Measurements from ENCODE around the gene TLE5. TPM values are rescaled to one million over a fixed set of nuclear protein-coding genes. Genes with fewer than 3 reads are reported as not detected.
A peak's percentile ranks its signal among the peaks of the same experiment; 100 is the strongest.

Gene TLE5
- total RNA-seq, 3 donors from 2014 or later = 329 to 407 (median 397) TPM

- H3K36me3 ChIP-seq = no peaks in the 10 kb centered on the region
- H3K27me3 ChIP-seq = no peaks in the 10 kb centered on the region
- H3K4me1 ChIP-seq = peaks cover 0 to 6% of the 10 kb centered on the region in 2 donors
- TF ChIP-seq CTCF (IDR thresholded peaks at IDR 0.05) = no peak
- TF ChIP-seq POLR2A (IDR thresholded peaks at IDR 0.05) = no peak
- TF ChIP-seq POLR2AphosphoS5 (IDR thresholded peaks at IDR 0.05) = no peak
- intact Hi-C loops (cut with DNase I; ENCODE audit: low total_unique reads) = no loop called here
- DNase-seq (ENCODE audit: low spot score in 2 of 2) = no peak
- H3K27ac ChIP-seq = no peak overlapping the region
- no peaks in the 10 kb centered on the region for H3K9me3 ChIP-seq
- no peak overlapping the region for H3K4me3 ChIP-seq
Observed at GRCh38 chr19:3024870-3025548, 37.3 kb downstream of the TLE5 start.

GRCh38 chr19:3024509-3024869, 37.8 kb downstream of the TLE5 start:
- Histone ChIP-seq H3K36me3 (no peaks in the 10 kb centered on the region), H3K4me1 (peaks cover 0 to 6% of the 10 kb centered on the region in 2 donors), H3K27ac (no peak overlapping the region), H3K9me3 (no peaks in the 10 kb centered on the region), H3K4me3 (no peak overlapping the region), H3K27me3 (no peaks in the 10 kb centered on the region)
- intact Hi-C loops (cut with DNase I; ENCODE audit: low total_unique reads) = no loop called here
- TF ChIP-seq POLR2AphosphoS5 (IDR thresholded peaks at IDR 0.05) (no peak), CTCF (IDR thresholded peaks at IDR 0.05) (no peak), POLR2A (IDR thresholded peaks at IDR 0.05) (no peak)
- DNase-seq (ENCODE audit: low spot score in 2 of 2) = no peak

DNA sequence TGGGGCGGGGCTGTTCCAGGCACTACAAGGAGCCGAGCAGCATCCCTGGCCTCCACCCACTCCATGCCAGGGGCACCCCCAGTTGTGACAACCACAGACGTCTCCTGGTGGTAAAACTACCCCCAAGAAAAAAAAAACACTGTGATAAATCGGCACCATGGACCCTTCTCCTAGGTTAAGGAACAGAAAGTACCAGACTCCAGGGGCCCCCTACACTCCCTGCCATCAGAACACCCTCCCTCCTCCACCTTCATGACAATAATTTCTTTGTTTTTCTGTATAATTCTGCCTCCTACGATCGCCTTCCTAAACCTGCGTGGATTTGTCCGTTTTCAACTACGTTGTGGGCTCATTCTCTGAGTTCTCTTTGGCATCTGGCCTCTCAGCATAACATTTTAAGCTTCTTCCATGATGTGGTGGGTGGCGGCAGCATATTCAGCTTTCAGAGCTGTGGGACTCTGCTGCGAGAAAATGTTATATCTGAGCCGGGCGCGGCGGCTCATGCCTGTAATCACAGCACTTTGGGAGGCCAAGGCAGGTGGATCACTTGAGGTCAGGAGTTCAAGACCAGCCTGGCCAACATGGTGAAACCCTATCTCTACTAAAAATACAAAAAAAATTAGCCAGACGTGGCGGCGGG, 41.9 kb downstream of the TLE5 start:
- Histone ChIP-seq H3K27me3 (no peaks in the 10 kb centered on the region), H3K27ac (peak overlapping the region in 1 of 2 donors; percentile 26)

DNA sequence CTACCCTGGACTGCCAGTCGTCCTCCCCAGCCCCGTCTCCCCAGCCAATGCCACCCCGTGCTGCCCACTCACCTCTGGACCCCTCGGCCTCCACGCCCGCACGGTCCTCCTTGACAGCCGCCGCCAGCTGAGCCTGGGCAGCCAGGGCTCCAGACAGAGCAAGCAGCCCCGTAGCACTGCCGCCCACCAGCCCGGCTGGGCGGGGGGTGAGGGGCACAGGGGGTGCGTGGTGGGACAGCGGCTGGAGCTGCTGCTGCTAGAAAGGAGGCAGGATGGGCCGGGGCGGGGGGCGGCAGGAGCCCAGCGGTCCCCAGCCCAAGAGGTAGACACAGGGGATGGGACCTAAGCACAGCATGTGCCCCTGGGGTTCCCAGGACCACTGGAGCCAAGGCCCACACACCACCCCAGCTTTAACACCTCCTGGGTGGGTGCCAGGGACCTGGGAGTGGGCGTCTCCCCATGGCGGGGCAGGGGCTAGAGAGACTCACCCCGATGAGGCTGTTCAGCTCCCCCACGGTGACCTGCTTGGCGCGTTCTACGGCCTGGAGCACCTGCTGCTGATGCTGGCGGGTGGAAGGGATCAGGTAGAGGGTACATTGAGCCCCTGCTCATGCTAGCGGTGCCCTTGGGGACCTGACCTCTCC, 43.0 kb downstream of the TLE5 start:
- Histone ChIP-seq H3K36me3 (no peaks in the 10 kb centered on the region), H3K4me1 (no peaks in the 10 kb centered on the region), H3K27ac (no peak overlapping the region), H3K9me3 (no peaks in the 10 kb centered on the region), H3K4me3 (no peak overlapping the region), H3K27me3 (no peaks in the 10 kb centered on the region)
- no peak for TF ChIP-seq POLR2A (IDR thresholded peaks at IDR 0.05)
- no peak for TF ChIP-seq CTCF (IDR thresholded peaks at IDR 0.05)
- no peak for TF ChIP-seq POLR2AphosphoS5 (IDR thresholded peaks at IDR 0.05)
- intact Hi-C loops (cut with DNase I; ENCODE audit: low total_unique reads) = no loop called here
- DNase-seq (ENCODE audit: low spot score in 2 of 2) = no peak

More for the DNA sequence above, 41.9 kb downstream of the TLE5 start:
- no peaks in the 10 kb centered on the region for H3K4me1 ChIP-seq
- no peak overlapping the region for H3K4me3 ChIP-seq
- H3K36me3 ChIP-seq = no peaks in the 10 kb centered on the region
- intact Hi-C loops (cut with DNase I; ENCODE audit: low total_unique reads) = no loop called here
- no peak for DNase-seq (ENCODE audit: low spot score in 2 of 2)
- TF ChIP-seq POLR2A (IDR thresholded peaks at IDR 0.05) = no peak
- TF ChIP-seq CTCF (IDR thresholded peaks at IDR 0.05) = no peak
- no peak for TF ChIP-seq POLR2AphosphoS5 (IDR thresholded peaks at IDR 0.05)
- no peaks in the 10 kb centered on the region for H3K9me3 ChIP-seq

DNA sequence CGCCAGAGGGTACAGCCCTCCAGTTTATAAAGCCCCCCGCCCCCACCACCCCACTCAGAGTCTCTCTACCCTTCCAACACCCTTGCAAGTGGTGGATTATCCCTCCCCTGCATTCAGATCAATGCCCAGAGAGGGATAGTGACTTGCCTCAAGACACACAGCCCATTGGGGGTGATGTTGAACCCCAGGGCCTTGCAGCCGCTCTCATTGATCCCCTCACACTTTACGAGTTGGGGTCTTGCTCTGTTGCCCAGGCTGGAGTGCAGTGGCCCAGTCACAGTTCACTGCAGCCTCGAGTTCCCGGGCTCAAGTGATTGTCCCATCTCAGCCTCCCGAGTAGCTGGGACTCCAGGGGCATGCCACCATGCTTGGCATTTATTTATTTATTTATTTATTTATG, 44.4 kb downstream of the TLE5 start:
- Histone ChIP-seq H3K9me3 (no peaks in the 10 kb centered on the region), H3K27me3 (no peaks in the 10 kb centered on the region), H3K36me3 (no peaks in the 10 kb centered on the region), H3K4me3 (no peak overlapping the region), H3K27ac (no peak overlapping the region), H3K4me1 (no peaks in the 10 kb centered on the region)
- no peak for DNase-seq (ENCODE audit: low spot score in 2 of 2)
- TF ChIP-seq POLR2AphosphoS5 (IDR thresholded peaks at IDR 0.05) = no peak
- no peak for TF ChIP-seq POLR2A (IDR thresholded peaks at IDR 0.05)
- no peak for TF ChIP-seq CTCF (IDR thresholded peaks at IDR 0.05)
- intact Hi-C loops (cut with DNase I; ENCODE audit: low total_unique reads) = no loop called here
